ENCODE results near the gene DOK4.

DOK4 gene

GRCh38 chr16:57485916-57486857 is at the start of gene DOK4:
Gene DOK4, minus strand, starts transcription at chr16:57486493. Its CDS starts 6,986 bp downstream, at chr16:57479507.
- peak; percentile 33 for DNase-seq (ENCODE audit: low read depth)

DNA sequence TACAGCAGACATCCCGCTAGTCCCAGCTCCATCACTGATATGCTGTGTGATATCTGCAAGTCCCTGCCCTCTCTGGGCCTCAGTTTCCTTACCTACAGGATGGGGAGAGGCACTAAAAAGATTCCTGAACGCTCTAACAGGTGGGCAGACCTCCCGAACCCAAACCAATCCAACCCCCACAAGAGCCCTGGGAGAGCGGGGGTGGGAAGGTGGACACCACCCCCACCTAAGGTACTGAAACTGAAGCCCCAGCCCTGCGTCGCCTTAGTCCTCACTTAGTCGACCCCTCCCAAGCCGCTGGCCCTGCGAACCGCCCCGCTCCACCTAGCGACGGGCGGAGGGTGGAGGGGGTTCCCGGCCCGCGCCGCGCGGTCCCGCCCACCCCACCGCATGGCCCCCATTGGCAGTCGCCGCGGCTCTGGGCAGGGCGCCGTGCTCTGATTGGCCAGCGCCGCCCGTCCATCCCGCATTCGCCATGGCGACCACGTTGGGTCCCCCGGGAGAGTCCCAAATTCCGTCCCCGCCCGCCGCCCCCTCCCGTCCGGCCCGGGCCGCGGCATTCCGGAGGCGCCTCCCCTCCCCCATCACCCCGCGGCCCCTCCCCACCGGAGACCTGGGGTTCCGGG is 49.5 kb upstream of the DOK4 start:
- DNase-seq (ENCODE audit: low read depth) = peak; percentile 74

DNA sequence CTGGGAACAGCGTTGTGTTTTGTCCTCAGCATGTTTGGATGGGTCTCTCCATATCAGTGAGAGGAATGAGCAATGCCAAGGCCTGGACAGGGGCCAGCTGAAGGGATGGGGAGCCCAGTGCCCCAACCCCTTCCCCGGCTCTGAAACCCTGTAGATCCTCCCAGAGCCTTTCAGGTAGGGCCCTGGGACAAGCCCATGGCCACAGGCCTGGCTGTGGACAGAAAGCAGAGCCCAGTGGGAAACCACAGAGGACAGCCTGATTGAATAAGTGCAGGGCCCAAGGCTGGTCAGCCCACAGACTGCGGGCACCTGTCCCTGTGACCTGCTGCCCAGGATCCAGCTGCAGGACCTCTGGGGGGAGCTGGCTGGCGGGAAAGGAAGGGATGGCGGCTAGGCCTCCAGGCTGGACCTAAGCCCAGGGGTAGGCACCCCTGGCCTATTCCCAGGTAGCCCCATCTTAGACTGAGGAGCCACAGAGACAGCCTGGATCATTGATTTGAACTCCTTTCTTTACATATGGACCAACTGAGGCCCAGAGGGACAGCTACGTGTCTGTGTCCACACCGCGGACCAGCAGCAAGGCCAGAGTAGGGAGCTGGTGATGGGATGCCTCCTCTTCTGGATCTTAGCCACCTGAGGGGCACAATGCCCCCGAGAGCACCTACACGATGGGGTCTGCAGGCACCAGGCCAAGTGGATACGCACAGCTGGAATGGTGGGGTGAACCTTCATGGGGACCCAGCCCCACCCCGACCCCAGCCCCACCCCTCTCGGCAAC is 48.8 kb upstream of the DOK4 start:
- no peak for DNase-seq (ENCODE audit: low read depth)

GRCh38 chr16:57534337-57534880 is 48.1 kb upstream of the DOK4 start:
- no peak for DNase-seq (ENCODE audit: low read depth)

GRCh38 chr16:57533431-57534336 is 47.4 kb upstream of the DOK4 start:
- no peak for DNase-seq (ENCODE audit: low read depth)

DNA sequence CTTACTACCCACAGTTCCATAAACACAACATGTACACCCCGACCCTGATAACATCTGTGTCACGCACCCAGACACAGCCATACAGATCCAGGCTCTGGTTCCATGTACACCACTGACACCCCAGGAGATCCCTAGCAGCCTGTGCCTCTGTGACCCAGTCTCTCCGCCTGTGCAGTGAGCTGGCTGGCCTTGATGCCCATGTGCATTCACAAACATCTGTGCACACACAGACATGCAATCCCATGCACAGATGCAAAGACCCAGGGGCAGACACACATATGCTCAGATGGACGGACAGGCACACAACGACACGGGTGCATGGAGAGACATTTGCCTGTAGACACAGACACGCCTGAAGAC is 46.0 kb upstream of the DOK4 start:
- no peak for DNase-seq (ENCODE audit: low read depth)

- no peak for DNase-seq (ENCODE audit: low read depth)
Measured at GRCh38 chr16:57531635-57532265, 45.5 kb upstream of the DOK4 start.

- no peak for DNase-seq (ENCODE audit: low read depth)
Measured at GRCh38 chr16:57531253-57531575, 44.9 kb upstream of the DOK4 start.

DNA sequence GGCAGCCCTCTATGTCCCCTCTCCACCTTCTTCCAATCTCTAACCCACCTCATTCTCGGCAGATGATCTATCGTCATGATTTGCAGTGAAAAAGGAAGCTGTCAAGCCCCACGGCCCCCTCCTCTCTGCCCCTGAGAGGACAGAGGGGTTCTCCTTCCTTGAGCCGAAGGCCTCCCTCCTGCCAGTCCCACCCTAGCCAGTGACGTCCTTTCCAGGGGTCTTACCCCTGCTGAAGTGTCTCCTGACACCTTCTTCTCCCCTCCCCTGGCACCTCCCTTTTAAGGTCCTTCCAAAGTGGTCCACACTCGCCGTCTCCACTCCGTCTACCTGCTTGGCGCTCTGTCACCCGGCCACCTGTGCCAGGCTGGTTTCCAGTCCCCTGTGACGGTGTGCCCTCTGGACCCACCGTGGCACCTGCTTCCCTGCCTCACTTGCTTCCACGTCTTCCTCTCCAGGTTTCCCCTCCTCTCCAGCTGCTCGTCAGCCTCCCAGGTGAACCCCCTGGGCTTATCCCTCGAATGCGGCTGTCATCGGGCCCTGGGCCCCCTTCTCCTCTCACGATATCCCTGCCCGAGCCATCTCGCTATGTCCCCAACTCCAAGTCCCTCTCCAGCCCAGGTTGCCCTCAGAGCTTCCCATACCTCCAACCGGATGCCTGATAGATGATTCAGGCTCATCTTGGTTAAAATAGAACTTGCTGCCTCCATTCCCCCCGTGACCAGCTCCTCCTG is 44.4 kb upstream of the DOK4 start:
- no peak for DNase-seq (ENCODE audit: low read depth)

DNA sequence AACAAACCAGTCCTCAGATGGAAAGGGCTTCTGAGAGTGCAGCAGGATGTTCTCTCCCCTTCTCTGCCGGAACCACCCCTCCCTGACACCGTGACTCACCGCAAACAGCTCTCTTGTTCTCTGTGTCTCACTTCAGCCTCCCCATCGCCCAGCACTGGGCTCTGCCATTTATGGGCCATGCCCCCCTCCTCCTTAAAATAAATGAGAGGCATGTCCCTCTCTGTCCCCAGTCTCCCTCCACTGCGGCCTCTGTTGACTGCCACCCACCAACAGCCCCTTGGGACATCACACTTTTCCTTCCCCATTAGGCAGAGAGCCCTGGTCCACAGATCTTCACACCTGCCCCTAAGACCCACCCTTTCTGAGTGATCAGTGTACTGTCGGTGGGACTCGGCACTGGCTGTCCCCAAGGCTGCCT is 43.8 kb upstream of the DOK4 start:
- peak; percentile 10 for DNase-seq (ENCODE audit: low read depth)

DNA sequence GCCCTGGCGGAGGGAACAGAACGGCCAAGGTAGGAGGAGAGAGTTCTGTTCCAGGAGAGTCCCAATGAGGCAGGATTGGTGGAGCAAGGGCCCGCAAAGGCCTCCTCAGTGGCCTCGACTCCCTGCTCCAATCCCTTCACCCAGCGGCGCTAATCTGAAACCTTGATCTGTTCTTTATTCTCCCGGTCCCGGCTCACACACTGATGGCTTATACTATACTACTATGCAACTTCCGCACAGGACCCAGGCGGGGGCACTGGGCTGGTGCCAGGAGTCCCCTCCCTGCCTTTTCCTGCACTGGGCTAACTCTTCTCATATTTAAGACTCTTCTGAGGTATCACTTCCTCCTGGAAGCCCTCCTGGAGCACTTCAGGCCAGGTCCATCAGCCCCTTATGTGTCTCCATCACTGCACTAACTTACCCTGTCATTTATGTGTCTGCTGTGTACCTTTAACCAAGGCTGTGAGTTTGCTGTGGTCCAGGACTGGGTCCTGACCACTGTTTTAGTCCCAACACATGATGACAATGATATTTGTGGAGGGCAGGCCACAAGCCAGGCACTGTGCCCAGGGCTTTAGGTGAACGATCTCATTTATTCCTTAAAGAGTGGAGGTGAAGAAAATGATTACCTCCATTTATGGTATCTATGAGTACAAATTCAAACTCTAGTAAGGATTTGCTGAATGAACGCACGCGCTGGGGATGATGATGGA is 43.3 kb upstream of the DOK4 start:
- no peak for DNase-seq (ENCODE audit: low read depth)

- no peak for DNase-seq (ENCODE audit: low read depth)
Measured at GRCh38 chr16:57528499-57529390, 42.5 kb upstream of the DOK4 start.

DNA sequence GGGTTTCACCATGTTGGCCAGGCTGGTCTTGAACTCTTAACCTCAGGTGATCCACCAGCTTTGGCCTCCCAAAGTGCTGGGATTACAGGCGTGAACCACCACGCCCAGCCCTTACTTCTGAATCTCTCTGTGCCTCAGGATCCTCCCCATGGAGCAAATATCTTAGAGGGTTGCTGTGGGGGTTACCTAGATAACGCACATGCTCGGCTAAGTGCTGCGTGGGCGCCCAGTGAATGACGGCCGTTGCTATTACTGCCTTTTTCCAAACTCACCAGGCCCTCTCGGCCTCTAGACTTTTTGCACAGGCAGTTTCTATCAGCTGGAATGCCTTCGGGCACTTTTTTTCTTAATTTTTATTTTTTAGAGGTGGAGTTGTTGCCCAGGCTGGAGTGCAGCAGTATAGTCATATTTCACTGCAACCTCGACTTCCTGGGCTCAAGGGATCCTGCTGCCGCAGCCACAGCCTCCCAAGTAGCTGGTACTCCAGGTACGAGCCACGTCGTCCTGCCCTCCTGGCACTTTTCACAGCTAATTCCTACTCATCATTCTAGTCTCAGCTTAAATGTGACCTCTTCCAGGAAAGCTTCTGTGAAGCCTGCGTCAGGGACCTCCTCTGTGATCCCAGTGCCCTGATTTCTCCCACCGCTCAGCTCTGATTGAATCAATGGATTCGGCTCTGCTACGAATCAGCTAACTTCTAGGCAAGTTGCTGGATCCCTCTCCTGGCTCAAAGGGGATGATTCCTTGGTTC is 41.5 kb upstream of the DOK4 start:
- no peak for DNase-seq (ENCODE audit: low read depth)

GRCh38 chr16:57527027-57527426 is 40.7 kb upstream of the DOK4 start:
- no peak for DNase-seq (ENCODE audit: low read depth)

DNA sequence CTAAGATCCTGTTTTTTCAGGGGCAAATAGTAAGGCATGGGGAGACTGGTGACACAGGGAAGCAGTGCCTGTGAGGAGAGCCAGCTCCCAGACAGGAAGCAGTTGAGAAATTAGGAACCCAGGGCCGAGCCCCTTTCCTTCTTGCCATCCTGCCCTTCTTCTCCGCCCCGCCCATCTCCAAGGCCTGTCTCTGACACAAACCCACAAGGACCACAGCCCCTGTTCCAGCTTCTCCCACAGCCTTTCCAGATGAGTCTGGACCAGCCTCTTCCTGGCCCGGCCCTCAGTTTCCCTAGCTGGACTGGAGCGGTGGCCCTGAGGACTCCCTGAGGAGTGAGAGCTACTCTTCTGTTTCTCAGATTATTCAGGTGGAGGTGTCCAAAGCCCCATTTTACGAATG is 40.2 kb upstream of the DOK4 start:
- DNase-seq (ENCODE audit: low read depth) = no peak

DNA sequence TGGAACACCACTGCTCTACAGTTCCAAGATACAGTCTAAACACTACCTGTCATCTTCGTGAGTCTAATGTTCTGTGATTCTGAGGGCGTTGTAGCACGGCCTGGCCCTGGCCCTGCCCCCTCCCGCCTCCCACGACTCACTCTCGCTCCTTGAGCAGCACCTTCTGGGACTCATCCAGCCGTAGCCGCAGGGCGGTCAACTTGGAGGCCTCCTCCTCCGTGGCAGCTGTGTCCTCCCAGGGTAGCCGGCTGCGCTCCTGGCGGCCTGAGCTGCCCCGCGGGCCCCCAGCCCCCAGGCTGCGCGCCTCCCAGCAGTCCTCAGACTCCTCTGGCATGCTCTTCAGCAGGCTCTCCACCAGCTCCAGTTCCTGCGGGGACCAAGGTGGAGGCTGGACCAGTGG is 39.5 kb upstream of the DOK4 start:
- DNase-seq (ENCODE audit: low read depth) = no peak

DNA sequence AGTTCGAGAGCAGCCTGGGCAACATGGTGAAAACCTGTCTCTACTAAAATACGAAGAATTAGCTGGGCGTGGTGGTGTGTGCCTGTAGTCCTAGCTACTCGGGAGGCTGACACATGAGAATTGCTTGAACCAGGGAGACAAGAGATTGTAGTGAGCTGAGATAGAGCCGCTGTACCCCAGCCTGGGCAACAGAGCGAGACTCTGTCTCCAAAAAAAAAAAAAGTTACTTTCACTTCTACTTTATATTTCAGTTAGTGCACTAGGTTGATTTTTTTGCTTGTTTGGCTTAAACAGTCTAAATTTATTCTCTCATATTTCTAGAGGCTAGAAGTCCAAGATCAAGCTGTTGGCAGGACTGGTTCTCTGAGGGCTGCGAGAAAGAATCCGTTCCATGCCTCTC is 36.7 kb upstream of the DOK4 start:
- no peak for DNase-seq (ENCODE audit: low read depth)

DNA sequence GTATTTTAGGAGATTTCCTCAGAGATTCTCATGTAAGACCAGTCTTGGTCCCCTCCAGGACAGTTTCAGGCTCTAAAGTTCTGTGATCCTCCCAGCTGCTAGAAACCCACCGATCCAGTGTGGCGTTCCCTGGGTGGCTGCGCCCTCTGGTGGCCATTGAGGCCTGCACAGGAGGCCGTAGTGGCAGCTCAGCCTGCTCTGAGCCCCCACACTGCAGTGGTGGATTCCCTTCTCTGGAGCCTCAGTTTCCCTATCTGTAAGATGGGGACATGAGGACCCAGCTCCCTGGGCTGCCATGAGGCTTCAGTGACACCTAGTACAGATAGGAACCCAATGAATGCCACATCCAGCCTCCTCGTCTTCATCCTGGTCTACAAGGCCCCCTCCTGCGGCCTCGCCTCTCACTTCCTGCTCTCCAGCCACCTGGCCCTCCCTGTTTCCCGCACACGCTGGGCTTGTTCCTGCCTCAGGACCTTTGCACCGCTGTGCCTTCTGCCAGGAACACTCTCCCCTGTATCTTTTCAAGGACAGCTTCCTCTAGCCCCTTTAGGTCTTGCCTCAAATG is 33.6 kb upstream of the DOK4 start:
- peak; percentile 28 for DNase-seq (ENCODE audit: low read depth)

All from GM04504 (cell line).